HepG2 (cell line): ENCODE data around the gene IAPP. TPM values are rescaled to one million over a fixed set of nuclear protein-coding genes. Genes with fewer than 3 reads are reported as not detected.

ENCODE experiments used
- ARID2 ChIP-seq: sonication (generic); formaldehyde crosslinking; IDR thresholded peaks from 2 replicates; pipeline ENCODE4 v1.8.1; 2022; ENCODE audit warnings: mild to moderate bottlenecking, missing genetic modification reagents, borderline replicate concordance
- BCL6 ChIP-seq: IDR thresholded peaks from 2 replicates; pipeline ENCODE4 v1.6.1; 2016; ENCODE audit warnings: missing genetic modification reagents, missing compliant biosample characterization
- CBFB ChIP-seq: sonication (generic); formaldehyde crosslinking; IDR thresholded peaks from 2 replicates; pipeline ENCODE4 v1.4.0; 2020; ENCODE audit warnings: missing genetic modification reagents
- FOXO1 ChIP-seq: sonication (generic); formaldehyde crosslinking; IDR thresholded peaks from 2 replicates; pipeline ENCODE4 v1.4.0; 2020; ENCODE audit warnings: missing genetic modification reagents
- GFI1 ChIP-seq: sonication (generic); formaldehyde crosslinking; IDR thresholded peaks from 2 replicates; pipeline ENCODE4 v1.5.0; 2020; ENCODE audit warnings: missing genetic modification reagents, mild to moderate bottlenecking, borderline replicate concordance
- HOMEZ ChIP-seq: IDR thresholded peaks from 2 replicates; pipeline ENCODE4 v1.6.1; 2016; ENCODE audit warnings: low read depth
- JUN ChIP-seq: sonication (generic); formaldehyde crosslinking; IDR thresholded peaks from 2 replicates; pipeline ENCODE4 v1.4.0; 2020; ENCODE audit warnings: mild to moderate bottlenecking, missing genetic modification reagents
- KDM5B ChIP-seq: sonication (generic); formaldehyde crosslinking; IDR thresholded peaks from 2 replicates; pipeline ENCODE4 v1.4.0; 2020; ENCODE audit warnings: missing genetic modification reagents, mild to moderate bottlenecking, borderline replicate concordance
- MED1 ChIP-seq: sonication (generic); formaldehyde crosslinking; IDR thresholded peaks from 2 replicates; pipeline ENCODE4 v1.4.0; 2020; ENCODE audit warnings: missing genetic modification reagents
- NFATC3 ChIP-seq: sonication (generic); formaldehyde crosslinking; IDR thresholded peaks from 2 replicates; pipeline ENCODE4 v1.5.1; 2020; ENCODE audit warnings: mild to moderate bottlenecking, missing genetic modification reagents
- NFE2L2 ChIP-seq: fragments of 150-350 bp; IDR thresholded peaks from 2 replicates; pipeline ENCODE4 v1.6.1; 2014; ENCODE audit warnings: low read length
- PHF5A ChIP-seq: IDR thresholded peaks from one replicate; pipeline ENCODE4 v1.6.1; 2018; ENCODE audit warnings: low read depth, missing genetic modification reagents; ENCODE audit not compliant: unreplicated experiment
- SKIL ChIP-seq: sonication (generic); formaldehyde crosslinking; IDR thresholded peaks from 2 replicates; pipeline ENCODE4 v1.8.0; 2022; ENCODE audit warnings: missing genetic modification reagents, mild to moderate bottlenecking, moderate library complexity, borderline replicate concordance
- SOX13 ChIP-seq, 3 experiments: fragments of 450-650 bp in 1 of 3; sonication (generic) in 1 of 3; formaldehyde crosslinking in 1 of 3; IDR thresholded peaks in 2 of 3; conservative IDR thresholded peaks in 1 of 3; 2 replicates each; pipeline versions ENCODE4 v1.5.0 to v1.6.1; 2016 to 2020; ENCODE audit warnings: antibody characterized with exemption in 1 of 3, mild to moderate bottlenecking in 1 of 3, missing compliant biosample characterization in 1 of 3, missing genetic modification reagents in 1 of 3, moderate library complexity in 1 of 3
- SRF ChIP-seq: IDR thresholded peaks from 2 replicates; pipeline ENCODE4 v1.6.1; 2011; ENCODE audit warnings: mild to moderate bottlenecking, low read depth, low read length, moderate library complexity
- TFDP1 ChIP-seq: IDR thresholded peaks from 2 replicates; pipeline ENCODE4 v1.6.1; 2016; ENCODE audit warnings: missing compliant biosample characterization, missing genetic modification reagents, borderline replicate concordance
- ZNF335 ChIP-seq: sonication (generic); formaldehyde crosslinking; IDR thresholded peaks from 2 replicates; pipeline ENCODE4 v1.4.0; 2020; ENCODE audit warnings: missing genetic modification reagents
- ZNF484 ChIP-seq: sonication (generic); formaldehyde crosslinking; IDR thresholded peaks from 2 replicates; pipeline ENCODE4 v1.5.1; 2020; ENCODE audit warnings: mild to moderate bottlenecking, low read depth, missing genetic modification reagents, borderline replicate concordance
- ZNF749 ChIP-seq: sonication (generic); formaldehyde crosslinking; IDR thresholded peaks from 2 replicates; pipeline ENCODE4 v1.8.0; 2022; ENCODE audit warnings: mild to moderate bottlenecking, missing genetic modification reagents, moderate library complexity, borderline replicate concordance
- ZNF775 ChIP-seq: sonication (generic); formaldehyde crosslinking; IDR thresholded peaks from 2 replicates; pipeline ENCODE4 v1.4.0; 2020; ENCODE audit warnings: missing genetic modification reagents, mild to moderate bottlenecking, moderate library complexity, borderline replicate concordance
- ZSCAN5A ChIP-seq: sonication (generic); formaldehyde crosslinking; IDR thresholded peaks from 2 replicates; pipeline ENCODE4 v1.8.0; 2022; ENCODE audit warnings: mild to moderate bottlenecking, missing genetic modification reagents, borderline replicate concordance
- polyA plus RNA-seq, 8 experiments: library from polyadenylated mRNA; depleted of rRNA in 3 of 8; stranded (reverse) in 7 of 8; unstranded in 1 of 8; fragments of >200 nt; fragmentation: Illumina TruSeq in 4 of 8; extraction: Trizol in 4 of 8; gene quantifications; 2 replicates each; pipeline versions ENCODE4 v1.2.1 to v1.2.3, GENCODE V29; 2011 to 2016; ENCODE audit warnings: low read depth in 4 of 8, missing spikeins in 1 of 8, mixed read lengths in 1 of 8; ENCODE audit not compliant: insufficient read depth in 1 of 8
- total RNA-seq, 5 experiments: library from RNA; depleted of rRNA; stranded (reverse); fragments of >200 nt; fragmentation: Illumina TruSeq; extraction: Trizol; gene quantifications; 2 replicates each; pipeline ENCODE4 v1.2.3, GENCODE V29; 2016; ENCODE audit warnings: low read depth in 1 of 5

The IAPP gene
- total and polyA plus RNA-seq, 2 of the 13 experiments (the other 11 are each of a cell fraction or from before 2014, with no cell fraction given): not detected

GRCh38 chr12:21350975-21351374 is 21.7 kb upstream of the IAPP start (continued):
- TF ChIP-seq HOMEZ (CRISPR knock-in tag) (peak; percentile 98), SRF (no peak), NFE2L2 (peak; percentile 96), PHF5A (CRISPR knock-in tag) (peak; percentile 39), SOX13 (IDR thresholded peaks at IDR 0.05) (no peak), SOX13 (CRISPR knock-in tag; conservative IDR thresholded peaks at IDR 0.05 in 1 of 2, IDR thresholded peaks at IDR 0.05 in 1 of 2) (peak in 1 of 2 experiments; percentile 68; a peak in 2 of 4 replicates), ARID2 (CRISPR knock-in tag) (no peak), ZNF484 (no peak), ZNF775 (no peak), NFATC3 (no peak), JUN (CRISPR knock-in tag) (no peak), ZNF749 (CRISPR knock-in tag) (no peak), TFDP1 (no peak), MED1 (CRISPR knock-in tag) (peak; percentile 55; the same call in 1 of the 2 replicates), KDM5B (CRISPR knock-in tag) (no peak), SKIL (CRISPR knock-in tag) (peak; percentile 48; the same call in 1 of the 2 replicates), BCL6 (CRISPR knock-in tag) (peak; percentile 48; the same call in 1 of the 2 replicates), CBFB (CRISPR knock-in tag) (no peak), ZNF335 (CRISPR knock-in tag) (0 out of 2 replicates have a peak, but pooled peaks have one; percentile 55), ZSCAN5A (peak; percentile 24; the same call in 1 of the 2 replicates), FOXO1 (CRISPR knock-in tag) (peak; percentile 74; the same call in 1 of the 2 replicates), GFI1 (CRISPR knock-in tag) (0 out of 2 replicates have a peak, but pooled peaks have one; percentile 35)
